IPS-NIHi7 (cell line): ENCODE results near the gene MSH2.
"Not testable (repeated sequence)": the region's sequence is repeated elsewhere in the genome, so short reads cannot be mapped to it uniquely, and the experiment has no call there.

Source experiments
- DNase-seq: peaks from one replicate; pipeline ENCODE4 v3.0.0; 2012; ENCODE audit warnings: mixed read lengths; ENCODE audit errors: extremely low spot score

The MSH2 gene

DNA sequence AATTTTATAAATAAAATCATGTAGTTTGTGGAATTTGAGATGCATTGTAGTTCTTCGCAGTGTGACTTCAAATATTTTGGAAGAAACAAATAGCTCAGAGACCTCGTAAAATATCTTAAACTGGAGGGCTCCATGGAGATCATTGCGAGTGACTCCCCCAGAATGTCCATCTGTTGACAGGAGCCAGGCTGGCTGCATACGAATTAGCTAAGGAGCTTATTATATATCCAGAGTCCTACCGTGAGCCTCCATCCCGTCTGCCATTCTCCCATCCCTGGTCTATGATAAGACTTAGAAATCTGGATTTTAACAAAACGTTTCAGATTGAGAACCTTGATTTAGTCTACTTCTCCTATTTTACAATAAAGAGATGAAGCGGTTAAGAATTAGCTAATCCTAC lies 80.2 kb downstream of the MSH2 start:
- no peak for DNase-seq

DNA sequence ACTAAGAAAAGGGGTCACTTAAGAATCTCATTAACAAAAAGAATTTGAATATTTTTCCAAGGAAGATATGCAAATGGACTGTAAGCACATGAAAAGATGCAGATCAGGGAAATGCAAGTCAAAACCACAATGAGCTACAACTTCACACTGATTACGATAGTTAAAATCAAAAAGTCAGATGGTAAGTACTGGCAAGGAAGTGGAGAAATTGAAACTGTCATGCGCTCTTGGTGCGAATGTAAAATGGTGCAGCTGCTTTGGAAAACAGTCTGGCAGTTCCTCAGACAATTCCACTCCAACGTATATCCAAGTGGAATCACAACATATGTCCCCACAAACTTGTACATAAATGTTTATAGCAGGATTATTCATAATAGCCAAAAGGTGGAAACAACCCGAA lies 81.4 kb downstream of the MSH2 start:
- DNase-seq, result no peak

DNA sequence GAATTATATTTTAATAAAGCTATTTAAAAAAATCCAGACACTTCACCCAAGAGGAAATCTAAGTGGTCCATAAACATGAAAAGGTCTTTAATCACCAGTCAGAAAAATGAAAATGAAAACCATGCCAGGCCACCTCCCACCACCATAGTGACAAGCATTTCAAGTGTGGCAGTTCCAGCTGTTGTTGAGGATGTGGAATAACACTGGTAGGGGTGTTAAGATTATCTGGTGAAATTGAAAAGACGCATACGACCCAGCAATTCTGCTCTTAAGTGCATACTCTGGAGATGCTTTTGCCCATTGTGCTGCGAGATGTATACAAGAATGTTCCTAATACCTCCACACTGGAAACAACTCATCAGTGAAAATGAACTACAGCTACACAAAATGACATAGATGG lies 82.2 kb downstream of the MSH2 start:
- no peak for DNase-seq

DNA sequence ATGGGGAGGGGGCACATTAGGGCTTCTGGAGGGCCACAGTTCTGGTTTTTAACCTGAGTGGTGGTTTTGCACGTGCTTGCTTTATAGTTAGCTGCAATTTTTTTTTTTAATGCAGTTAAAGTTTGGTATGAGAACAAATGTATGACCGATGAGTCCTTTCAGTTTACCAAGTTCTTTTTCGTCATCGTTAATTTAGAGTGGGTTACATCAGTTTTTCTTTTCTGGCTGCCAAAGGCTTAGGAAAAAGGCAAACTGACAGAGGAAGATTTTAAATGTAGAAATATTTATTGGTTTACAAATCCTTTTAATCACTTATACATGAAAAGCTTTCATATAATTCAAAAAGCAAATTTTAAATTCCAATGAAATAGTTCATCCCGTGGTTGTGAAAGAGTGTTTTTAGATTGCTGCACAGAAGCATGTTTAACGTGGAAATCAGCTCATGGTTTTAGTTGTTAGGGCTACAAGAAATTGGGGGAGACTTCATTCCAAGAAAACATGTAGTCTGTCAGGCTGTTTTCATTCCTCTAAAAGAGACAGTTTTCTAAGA lies 82.9 kb downstream of the MSH2 start:
- DNase-seq, result no peak

DNA sequence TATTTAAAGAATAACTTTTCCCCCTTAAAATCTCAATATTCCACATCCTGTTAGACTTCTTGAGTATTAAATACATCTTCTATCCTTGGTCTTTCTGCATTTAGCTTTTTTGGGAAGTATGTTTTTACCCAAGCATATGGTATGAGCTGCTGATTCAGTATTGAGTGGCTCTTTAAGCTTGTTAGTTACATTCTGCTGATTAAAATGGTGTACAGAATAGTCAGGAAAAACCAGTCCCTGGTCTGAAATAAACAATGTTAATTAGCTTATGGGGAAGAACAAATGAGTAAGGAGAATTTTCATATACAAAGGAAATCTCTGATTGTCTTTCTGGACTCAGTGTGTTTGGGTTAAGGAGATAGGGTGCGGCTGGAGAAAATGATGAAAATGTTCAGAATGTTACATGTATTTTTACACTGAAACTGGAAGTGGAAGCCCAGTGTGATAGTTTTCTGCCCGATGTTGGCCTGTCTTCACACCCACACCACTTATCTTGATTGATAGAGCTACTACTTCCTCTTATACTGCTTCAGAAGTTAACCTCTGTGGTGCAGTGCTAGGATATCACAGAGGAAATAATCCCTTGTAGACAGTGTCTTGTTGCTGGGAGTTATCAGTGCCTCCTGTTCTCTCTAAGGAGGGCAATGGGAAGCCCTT lies 84.0 kb downstream of the MSH2 start:
- no peak for DNase-seq

DNA sequence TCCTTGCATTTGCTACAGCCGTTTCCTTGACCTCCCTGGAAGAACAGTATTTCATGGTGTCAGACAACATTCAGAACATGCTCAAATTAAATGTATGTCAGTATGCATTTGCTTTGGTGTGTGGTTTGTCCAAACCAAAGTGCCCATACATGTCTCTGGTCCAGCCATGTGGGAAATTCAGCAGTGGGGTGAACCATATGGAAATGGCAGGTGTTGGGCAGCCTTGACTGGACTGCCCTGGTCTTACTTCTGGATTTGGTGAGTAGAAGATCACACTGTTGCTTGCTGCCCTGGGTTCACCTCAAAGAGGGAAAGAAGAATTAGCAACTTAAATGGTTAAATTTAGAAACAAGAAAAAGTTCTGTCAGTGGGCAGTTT lies 84.5 kb downstream of the MSH2 start:
- DNase-seq, result no peak

DNA sequence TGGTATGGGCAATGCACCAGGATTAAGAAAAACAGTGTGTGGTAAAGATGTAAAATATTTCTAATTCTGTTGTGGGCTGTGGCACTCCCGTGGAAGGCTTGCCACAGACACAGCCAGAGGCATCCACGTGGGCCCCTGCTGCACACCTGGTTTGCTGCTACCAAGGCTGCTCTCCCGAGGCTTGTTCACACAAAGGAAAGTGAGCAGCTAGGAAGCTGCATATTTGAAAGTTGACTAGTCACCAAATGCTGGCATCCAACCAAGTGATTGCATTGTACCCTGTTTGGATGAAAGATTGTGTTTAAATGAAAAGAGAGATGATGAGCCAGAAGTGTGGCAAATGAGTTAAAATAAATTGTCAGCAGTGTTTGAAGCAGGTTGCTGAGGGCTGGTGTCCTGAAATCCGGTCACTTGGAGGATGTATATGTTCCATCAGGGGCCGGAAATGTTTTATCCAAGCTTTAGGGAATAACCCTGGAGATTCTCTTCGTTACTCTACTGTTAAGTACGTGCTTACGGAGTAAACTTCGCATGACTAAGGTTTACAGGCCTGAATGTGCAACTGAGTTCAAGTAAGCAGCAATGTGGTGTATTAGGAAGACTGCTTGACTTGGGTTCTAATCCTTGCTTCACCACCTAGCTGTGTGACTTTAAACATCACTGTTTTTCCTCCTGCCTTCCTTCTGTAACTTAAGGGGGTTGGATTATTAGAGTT lies 86.1 kb downstream of the MSH2 start:
- DNase-seq, result no peak

DNA sequence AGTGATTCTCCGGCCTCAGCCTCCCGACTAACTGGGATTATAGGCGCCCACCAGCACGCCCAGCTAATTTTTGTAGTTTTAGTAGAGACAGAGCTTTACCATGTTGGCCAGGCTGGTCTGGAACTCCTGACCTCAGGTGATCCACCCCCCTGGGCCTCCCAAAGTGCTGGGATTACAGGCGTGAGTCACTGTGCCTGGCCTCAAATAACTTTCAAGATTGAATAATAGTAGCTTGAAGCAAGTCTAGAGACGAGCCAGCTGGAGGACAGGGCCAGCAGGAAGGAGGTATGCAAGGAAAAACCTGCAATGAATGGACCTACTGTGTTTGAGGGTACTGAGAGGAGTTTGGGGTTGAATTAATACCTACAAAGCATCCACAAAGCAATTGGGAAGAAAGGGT lies 87.5 kb downstream of the MSH2 start:
- no peak for DNase-seq

DNA sequence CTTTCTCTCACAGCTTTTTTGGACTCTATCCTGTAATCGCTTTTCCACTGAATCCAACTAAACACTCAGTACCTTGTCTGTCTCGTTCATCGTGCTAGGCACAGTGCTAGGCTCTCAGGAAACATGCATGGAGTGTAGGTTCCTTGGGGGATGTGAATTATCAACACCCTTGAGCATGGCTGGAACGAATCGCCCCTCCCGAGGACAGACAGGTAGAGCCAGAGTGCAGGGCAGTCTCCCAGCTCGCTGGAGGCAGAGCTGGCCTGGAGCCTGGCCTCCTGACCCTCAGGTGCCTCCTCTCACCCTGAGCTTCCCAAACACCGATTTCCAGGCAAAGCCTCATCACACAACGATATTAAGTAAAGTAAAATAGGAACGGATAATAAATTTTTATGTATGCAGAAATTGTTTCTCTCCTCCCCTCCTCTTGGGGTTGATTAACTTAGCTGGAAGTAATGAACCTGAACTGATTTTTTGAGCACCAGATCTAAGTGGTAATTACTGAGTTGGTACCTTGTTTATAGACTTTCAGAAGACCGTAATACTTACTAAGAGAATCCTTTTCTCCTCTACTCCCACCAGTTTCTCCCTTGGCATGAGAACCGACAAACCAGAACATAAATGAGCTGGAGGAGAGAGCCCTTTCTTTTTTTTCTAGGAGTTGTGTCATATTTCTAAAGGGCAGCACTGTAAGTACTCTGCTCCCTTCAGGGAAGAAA lies 90.5 kb downstream of the MSH2 start:
- DNase-seq, result no peak

DNA sequence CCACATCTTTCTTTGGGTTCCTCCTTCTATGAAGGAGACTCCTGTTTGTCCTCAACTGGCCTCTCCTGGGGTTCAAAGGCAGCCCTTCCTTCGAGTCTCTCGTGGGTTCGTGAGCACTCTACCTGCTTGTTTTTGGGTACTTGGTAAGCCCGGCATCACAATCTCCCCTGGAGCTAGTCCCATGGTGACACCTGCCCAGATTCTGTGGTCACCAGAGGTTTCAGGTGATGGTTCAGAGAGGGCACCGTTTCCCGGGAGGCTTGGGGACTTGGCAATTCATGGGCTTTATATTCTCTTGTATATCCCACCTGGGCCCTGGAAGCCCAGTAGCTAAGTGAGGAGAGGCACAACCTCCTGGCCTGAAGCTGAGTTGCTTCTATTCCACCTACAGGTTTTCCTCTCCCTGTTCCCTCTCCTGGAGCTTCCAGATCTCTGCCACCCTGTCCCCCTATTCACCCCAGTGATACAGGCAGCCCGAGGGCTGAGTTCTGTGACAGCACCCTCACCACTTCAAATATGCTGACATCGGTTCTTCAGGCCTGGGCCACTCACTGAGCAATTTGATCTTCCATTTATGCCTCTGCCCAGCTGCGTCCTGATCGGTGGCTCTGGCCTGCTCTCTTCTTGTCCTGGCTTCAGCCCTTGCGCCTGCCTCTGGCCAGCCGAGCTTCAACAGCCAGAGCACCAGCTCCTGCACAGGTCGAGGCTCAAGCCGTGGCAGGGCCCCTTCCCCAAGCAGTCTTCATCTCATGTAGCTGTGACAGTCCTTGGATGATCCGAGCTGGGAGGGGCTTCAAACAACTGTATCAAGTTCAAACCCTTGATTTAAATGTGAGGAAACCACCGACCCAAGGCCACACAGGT lies 91.5 kb downstream of the MSH2 start:
- no peak for DNase-seq

DNA sequence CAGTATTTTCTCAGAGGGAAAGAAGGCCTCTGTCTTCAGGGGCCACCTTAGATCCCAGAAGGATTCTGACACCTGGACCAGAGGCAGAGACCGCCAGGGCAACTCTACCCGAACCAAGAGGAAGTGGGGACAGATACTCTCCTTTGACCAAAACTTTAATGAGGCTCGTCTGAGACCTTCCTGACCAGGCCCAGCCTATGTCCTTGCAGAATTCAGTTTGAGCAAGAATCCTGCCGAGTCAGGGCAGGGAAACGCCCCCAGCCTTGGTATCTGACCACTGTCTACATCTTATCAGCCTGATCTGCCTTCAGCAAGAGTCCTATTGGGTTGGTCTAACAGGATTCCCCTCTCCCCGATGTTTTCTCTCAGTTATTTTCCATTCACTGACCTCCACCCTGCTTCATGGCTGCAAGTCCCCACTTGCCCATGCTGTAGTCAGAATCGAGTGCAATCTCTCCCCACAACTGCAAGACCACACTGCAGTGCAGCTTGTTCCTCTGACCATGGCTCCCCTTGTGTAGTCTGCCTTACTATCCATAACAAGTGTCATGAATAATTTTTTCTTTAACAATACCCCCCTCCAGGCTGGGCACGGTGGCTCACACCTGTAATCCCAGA lies 95.0 kb downstream of the MSH2 start:
- no peak for DNase-seq

DNA sequence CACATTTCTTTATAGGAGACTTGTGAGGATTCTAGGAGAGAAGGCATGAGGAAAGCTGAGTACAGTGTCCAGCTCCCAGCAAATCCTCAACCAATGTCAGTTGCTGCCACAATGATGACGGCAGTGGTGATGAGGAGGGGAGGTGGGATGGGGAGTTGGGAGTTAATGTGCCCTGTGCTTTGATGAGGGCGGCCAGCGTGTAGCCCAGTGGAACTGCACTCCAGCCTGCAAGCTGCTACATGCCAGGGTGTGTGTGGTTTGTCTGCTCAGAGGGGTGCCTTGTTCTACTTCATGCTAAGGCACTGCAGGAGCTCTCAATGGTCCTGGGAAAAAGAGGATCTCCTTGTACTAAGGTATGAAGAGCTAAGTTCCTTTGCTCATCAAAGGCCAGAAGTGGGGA lies 96.1 kb downstream of the MSH2 start:
- no peak for DNase-seq

DNA sequence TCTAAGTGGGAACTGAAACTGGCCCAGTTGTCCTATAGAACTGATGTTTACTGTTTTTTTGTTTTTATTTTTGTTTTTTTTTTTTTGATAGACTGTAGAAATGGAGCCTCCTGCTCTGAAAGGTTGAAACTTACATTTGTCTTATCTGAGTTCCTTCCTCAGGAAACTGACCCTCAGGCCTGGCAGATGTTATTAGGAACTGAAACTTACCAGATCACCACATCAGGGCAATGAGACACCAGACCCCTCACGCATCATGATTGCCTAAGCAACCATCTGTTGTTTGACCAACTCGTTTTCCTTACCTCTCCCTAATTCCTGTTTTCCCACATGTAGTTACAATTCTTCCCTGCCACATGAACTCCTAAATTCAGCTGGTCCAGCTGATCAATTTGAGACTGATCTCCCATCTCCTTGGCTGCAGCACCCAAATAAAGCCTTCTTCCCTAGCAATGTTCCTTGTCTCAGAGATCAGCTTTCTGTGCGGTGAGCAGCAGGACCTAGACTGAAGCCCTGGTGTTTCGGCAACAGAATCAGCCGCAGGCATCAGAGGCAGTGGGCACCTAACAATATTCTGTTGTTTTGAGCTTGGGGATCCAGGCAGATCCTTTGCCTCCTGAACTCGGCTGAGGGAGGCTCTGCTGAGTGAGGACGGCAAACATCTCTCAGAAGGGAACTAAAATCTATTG lies 96.8 kb downstream of the MSH2 start:
- DNase-seq, result no peak

DNA sequence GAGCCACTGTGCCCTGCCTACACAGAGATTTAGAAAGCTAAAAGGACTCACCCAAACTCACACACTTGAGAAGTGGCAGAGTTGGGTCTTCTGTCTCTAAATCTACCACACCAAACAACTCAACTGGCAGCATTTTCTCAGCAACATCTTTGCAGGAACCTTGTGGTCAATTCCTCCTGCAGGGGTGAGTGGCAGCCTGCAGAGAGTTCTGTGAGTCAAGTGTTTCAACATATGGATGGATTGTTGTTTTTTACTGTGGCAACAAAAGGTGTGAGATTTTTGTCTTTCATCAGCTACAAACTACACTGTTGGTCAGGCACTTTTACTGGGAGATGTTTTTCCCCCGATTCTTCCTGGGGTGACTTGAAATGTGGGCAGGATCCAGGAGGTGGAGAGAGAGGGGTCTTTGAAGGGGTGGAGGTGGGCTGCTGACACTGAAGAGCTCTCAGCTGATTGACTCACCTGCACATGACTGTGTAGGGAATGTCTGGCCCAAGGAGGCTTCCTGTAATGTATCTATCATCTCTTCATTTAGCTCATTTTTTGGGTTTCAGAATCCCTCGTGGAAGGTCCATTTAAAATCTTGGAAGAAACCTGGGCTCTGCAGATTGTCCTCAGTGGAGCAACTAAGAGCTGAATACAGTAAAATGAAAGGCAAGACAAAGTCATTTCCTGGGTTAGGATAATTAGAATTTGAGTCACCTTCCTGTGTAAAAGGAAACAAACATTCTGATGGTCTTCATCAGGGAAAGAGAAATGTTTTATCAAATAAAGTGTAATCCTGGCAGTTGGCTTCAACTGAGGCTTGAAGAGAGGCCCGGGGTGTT lies 98.6 kb downstream of the MSH2 start:
- DNase-seq, result no peak

DNA sequence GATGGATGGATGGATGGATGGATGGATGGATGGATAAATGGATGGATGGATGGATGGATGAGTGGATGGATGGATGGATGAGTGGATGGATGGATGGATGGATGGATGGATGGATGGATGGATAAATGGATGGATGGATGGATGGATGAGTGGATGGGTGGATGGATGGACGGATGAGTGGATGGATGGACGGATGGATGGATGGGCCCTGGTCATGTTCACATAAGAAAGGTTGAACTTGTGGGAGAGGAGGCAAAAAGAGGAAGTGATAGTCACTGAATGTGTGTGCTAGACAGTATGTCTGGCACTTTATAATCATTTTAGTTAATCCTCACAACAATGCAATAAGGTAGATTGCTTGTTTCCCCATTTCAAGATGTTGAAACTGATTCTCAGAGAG lies 99.5 kb downstream of the MSH2 start:
- DNase-seq, result not testable (repeated sequence)

DNA sequence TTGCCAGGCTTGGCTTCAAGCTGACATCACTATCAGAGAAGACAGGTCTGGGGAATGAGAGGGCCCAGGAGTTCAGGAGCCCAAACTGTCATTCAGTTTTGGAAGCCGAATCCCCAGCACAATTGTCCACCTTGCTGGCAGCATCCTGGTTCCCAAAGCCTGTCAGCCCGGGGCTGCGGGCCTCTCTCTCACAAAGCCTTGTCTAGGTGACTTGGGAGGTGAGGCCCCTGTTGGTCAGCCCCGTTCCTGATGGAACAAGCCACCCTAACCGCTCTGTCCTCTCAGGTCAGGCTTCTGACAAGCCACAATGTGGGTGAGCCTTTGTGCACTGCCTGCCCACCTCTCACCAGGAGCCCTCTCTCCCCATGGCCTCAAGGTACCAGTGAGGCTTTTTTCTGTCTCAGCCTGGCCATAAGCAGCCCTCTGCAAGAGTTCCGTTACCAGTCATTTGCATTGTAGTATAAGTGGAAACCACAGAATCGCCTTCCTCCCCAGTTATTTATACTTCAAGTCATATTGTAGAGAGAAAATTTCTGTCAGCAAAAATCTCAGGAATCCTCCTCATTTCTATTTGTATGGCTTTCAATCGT lies 100.6 kb downstream of the MSH2 start:
- no peak for DNase-seq

DNA sequence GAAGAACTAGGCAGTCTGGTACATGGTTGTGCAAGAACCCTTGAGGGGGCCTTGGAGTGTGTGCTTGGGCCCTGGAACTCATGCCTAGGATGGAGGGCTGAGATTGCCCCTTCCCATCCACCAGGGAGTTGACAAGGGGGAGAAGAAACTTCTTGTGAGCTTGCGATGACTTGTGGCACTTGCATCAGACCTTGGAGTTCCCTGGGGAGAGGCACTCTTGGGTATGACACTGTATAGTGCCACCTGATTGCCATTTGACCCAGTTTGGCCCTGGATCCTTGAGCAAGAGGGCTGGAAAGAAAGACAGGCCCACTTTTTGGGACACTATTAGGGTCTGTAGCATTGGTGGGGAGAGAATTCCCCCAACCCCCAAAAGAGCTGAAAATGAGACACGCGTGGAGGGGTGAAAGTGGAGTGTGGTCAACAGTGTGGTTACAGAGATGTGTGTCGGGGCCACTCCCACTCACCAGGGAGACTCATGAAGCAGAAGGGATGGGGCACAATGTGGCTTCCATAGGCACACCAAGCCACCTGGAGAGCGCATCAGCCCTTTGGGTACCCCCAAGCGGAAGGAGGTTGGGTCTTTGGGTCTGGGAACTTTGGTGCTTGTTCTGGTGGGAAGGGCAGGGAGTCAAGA lies 101.3 kb downstream of the MSH2 start:
- DNase-seq, result no peak

DNA sequence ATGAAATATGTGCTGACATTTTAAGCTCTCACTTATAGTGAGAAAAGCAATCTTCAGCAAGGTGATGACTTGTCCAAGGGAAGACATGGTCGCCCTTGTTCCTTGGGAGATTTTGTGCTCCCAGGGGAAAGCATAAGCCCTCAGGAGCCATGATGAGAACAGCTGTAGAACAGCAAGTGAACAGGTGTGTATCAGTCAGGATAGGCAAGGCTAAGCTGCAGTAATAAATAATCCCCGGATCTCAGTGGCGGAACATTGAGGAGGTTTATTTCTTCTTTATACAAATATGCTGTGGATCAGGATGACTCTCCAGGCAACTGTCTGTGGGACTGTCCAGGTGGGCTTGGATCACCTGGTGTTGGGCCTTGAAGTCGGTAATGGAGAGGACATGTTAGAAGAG lies 103.1 kb downstream of the MSH2 start:
- no peak for DNase-seq

DNA sequence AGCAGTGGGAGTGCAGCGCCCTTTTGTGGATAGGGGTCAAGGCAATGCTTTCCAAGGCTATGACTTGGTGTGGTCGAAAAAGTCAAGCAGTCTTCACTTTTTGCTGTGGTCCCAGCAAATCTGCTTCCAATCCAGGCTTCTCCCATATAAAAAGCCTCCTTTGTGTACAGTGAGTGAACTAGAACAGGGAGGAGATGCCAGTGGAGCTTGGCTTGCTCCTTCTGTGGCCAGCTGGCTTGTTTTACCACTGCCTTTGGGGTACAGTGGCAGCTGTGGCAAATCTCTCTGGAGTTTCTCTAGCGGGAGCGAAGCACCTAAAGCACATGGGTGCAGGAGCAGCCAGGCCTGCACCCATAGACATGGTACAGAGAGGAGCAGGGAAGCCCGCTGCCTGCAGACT lies 103.5 kb downstream of the MSH2 start:
- DNase-seq, result no peak
